ENCODE measurements around the gene FAM168A.
A peak's percentile ranks its signal among the peaks of the same experiment; 100 is the strongest.

FAM168A gene

GRCh38 chr11:73386016-73386415 is 211.9 kb downstream of the FAM168A start:
- DNase-seq (ENCODE audit: low read depth) = no peak
- no peak overlapping the region for H3K4me3 ChIP-seq (ENCODE audit: low read length)
- TF ChIP-seq CTCF (IDR thresholded peaks at IDR 0.05; ENCODE audit: insufficient read depth, low read depth, low read length, missing control alignments) = no peak

DNA sequence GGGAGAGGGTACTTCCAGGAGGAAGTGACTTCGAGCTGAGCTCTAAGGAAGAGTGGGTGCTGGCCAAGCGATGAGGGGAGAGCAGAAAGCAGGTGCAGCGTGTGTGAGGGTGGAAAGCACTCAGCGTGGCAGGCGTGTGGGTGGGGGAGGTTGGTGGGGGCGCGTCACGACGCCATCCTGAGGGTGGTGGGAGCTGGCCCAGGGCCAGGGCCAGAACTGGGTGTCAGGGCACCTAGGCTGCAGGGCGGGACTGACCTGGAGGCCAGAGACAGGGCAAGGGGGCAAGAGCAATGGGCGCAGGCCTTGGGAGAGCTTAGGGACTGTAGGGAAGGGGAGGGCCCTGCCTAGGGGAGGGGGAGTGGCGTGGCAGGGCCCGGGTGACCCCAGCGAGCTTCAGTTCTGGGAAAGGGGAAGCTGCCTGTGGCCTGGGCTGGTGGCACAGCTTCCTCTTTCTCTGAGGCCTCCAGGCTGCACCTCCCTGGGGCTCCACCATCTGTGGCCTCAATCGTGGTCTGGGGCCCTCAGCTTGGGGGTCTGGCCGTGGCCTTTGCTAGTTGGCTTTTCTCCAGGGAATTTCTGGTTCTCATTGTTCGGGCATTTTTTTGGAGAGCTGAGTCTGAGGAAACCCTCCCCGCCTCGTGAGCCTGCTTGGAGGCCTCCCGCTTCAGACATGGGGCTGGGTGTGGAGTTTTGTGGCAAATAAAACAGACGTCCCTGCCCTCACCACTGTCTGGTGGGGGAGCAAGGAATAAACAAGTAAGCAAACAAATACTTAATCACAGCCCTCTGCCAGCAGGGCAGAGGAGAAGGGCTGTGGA is 212.8 kb downstream of the FAM168A start:
- no peak for DNase-seq (ENCODE audit: low read depth)
- H3K4me3 ChIP-seq (ENCODE audit: low read length) = no peak overlapping the region
- no peak for TF ChIP-seq CTCF (IDR thresholded peaks at IDR 0.05; ENCODE audit: insufficient read depth, low read depth, low read length, missing control alignments)

GRCh38 chr11:73384531-73384871 is 213.4 kb downstream of the FAM168A start:
- DNase-seq (ENCODE audit: low read depth) = no peak
- no peak for TF ChIP-seq CTCF (IDR thresholded peaks at IDR 0.05; ENCODE audit: insufficient read depth, low read depth, low read length, missing control alignments)
- H3K4me3 ChIP-seq (ENCODE audit: low read length) = no peak overlapping the region

- no peak for DNase-seq (ENCODE audit: low read depth)
- no peak for TF ChIP-seq CTCF (IDR thresholded peaks at IDR 0.05; ENCODE audit: insufficient read depth, low read depth, low read length, missing control alignments)
- H3K4me3 ChIP-seq (ENCODE audit: low read length) = no peak overlapping the region
These were observed 213.8 kb downstream of the FAM168A start for GRCh38 chr11:73384125-73384441.

GRCh38 chr11:73383249-73384124 is 214.4 kb downstream of the FAM168A start:
- no peak for TF ChIP-seq CTCF (IDR thresholded peaks at IDR 0.05; ENCODE audit: insufficient read depth, low read depth, low read length, missing control alignments)
- no peak overlapping the region for H3K4me3 ChIP-seq (ENCODE audit: low read length)
- peak; percentile 44 for DNase-seq (ENCODE audit: low read depth)

GRCh38 chr11:73382747-73383146 is 215.2 kb downstream of the FAM168A start:
- no peak for TF ChIP-seq CTCF (IDR thresholded peaks at IDR 0.05; ENCODE audit: insufficient read depth, low read depth, low read length, missing control alignments)
- H3K4me3 ChIP-seq (ENCODE audit: low read length) = no peak overlapping the region
- no peak for DNase-seq (ENCODE audit: low read depth)

Data from epithelial cell of esophagus (primary cell).